MCF 10A (cell line): ENCODE data around the gene RXRA. TPM values are rescaled to one million over a fixed set of nuclear protein-coding genes. Genes with fewer than 3 reads are reported as not detected.

Experiments
- BruUV-seq: library from RNA; stranded (reverse); fragments of 400-500 nt; replicated peaks from 2 replicates; lab custom pipeline; 2021; lab: Mats Ljungman, UMichigan
- CTCF ChIA-PET: fragments of 300-600 bp; sonication (Branson Sonifier 250); formaldehyde crosslinking; extraction: SDS; loops from one replicate; lab custom pipeline; 2021; ENCODE audit warnings: antibody characterized with exemption, inconsistent platforms; lab: Yijun Ruan, JAX
- POLR2A ChIA-PET: fragments of 300-600, 350-650 bp; sonication (Branson Sonifier 250); formaldehyde crosslinking; extraction: SDS; loops from one replicate; lab custom pipeline; 2020; ENCODE audit warnings: antibody characterized with exemption, inconsistent platforms; lab: Yijun Ruan, JAX
- DNase-seq: peaks from one replicate; pipeline ENCODE4 v3.0.0-alpha.2; 2018; ENCODE audit not compliant: unreplicated experiment
- H3K27ac Mint-ChIP-seq: one replicate; pipeline ENCODE4 v1.8.0; 2022; ENCODE audit warnings: mild to moderate bottlenecking, low read depth, mixed read lengths; ENCODE audit not compliant: unreplicated experiment
- H3K27me3 Mint-ChIP-seq: one replicate; pipeline ENCODE4 v1.8.0; 2022; ENCODE audit warnings: mixed read lengths; ENCODE audit not compliant: insufficient read depth, unreplicated experiment
- H3K36me3 Mint-ChIP-seq: one replicate; pipeline ENCODE4 v1.8.0; 2022; ENCODE audit warnings: mild to moderate bottlenecking, moderate library complexity, mixed read lengths; ENCODE audit not compliant: insufficient read depth, unreplicated experiment
- H3K4me1 Mint-ChIP-seq: one replicate; pipeline ENCODE4 v1.8.0; 2022; ENCODE audit warnings: mixed read lengths; ENCODE audit not compliant: insufficient read depth, unreplicated experiment
- H3K4me3 Mint-ChIP-seq: one replicate; pipeline ENCODE4 v1.8.0; 2022; ENCODE audit warnings: mild to moderate bottlenecking, moderate library complexity, mixed read lengths; ENCODE audit not compliant: unreplicated experiment
- H3K9me3 Mint-ChIP-seq: one replicate; pipeline ENCODE4 v1.8.0; 2022; ENCODE audit warnings: mixed read lengths; ENCODE audit not compliant: unreplicated experiment
- intact Hi-C: fragments of 100-400 bp; cut with micrococcal nuclease; formaldehyde crosslinking; loops from 2 replicates; pipeline ENCODE4 v1.14.1; 2022
- total RNA-seq: library from RNA; stranded (reverse); gene quantifications from 2 replicates; pipeline ENCODE4 v1.2.3, GENCODE V29; 2022
- TF ChIP-seq, protein P1 (sequence below): fragments of 200-600 bp; IDR thresholded peaks from one replicate; pipeline ENCODE4 v1.8.0; 2022; ENCODE audit warnings: antibody characterized with exemption, mild to moderate bottlenecking; ENCODE audit not compliant: unreplicated experiment

Gene RXRA
- total RNA-seq, 1 experiment from 2014 or later = 65.5 TPM

DNA sequence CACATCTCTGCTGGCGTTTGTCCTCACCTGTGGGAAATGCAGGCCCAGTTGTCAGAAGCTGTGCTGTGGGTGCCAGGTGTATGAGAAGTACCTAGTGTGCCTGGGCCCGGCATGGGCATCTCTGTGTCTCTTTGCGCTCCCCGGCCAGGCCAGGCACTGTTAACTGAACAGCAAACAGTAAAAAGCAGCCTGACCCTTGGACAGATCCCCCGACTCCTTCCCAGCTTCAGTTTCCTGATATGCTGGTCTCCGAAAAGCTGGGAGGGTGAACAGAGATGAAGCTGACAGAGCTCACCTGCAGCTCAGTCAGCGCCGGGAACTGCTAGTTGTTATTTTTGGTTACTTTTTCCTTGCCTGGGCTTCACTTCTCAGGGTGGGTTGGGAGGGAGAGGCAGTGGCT is 28.9 kb downstream of the RXRA start:
- Mint-ChIP-seq H3K27me3 (no peaks in the 10 kb centered on the region), H3K9me3 (no peaks in the 10 kb centered on the region), H3K4me1 (peaks cover 42% of the 10 kb centered on the region), H3K4me3 (no peak overlapping the region), H3K36me3 (no peaks in the 10 kb centered on the region), H3K27ac (peak overlapping the region; percentile 95)
- BruUV-seq = no TSS peak
- ChIA-PET POLR2A (interaction anchor here (0.9 to 5.8 kb wide), 18 partner anchors 9 to 217 kb away, joined by 3 to 56 read pairs (median 7); partner anchors contain the start of gene RNU6ATAC), CTCF (interaction anchor here (0.7 to 2.4 kb wide), 8 partner anchors 10 to 184 kb away, joined by 3 to 20 read pairs (median 6); no protein-coding TSS in a partner anchor)
- TF ChIP-seq, protein P1, sequence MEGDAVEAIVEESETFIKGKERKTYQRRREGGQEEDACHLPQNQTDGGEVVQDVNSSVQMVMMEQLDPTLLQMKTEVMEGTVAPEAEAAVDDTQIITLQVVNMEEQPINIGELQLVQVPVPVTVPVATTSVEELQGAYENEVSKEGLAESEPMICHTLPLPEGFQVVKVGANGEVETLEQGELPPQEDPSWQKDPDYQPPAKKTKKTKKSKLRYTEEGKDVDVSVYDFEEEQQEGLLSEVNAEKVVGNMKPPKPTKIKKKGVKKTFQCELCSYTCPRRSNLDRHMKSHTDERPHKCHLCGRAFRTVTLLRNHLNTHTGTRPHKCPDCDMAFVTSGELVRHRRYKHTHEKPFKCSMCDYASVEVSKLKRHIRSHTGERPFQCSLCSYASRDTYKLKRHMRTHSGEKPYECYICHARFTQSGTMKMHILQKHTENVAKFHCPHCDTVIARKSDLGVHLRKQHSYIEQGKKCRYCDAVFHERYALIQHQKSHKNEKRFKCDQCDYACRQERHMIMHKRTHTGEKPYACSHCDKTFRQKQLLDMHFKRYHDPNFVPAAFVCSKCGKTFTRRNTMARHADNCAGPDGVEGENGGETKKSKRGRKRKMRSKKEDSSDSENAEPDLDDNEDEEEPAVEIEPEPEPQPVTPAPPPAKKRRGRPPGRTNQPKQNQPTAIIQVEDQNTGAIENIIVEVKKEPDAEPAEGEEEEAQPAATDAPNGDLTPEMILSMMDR = no peak
- DNase-seq = no peak
- intact Hi-C loops = loop anchor here (5.0 kb wide), 1 partner anchor 87 kb away; no protein-coding TSS in a partner anchor

DNA sequence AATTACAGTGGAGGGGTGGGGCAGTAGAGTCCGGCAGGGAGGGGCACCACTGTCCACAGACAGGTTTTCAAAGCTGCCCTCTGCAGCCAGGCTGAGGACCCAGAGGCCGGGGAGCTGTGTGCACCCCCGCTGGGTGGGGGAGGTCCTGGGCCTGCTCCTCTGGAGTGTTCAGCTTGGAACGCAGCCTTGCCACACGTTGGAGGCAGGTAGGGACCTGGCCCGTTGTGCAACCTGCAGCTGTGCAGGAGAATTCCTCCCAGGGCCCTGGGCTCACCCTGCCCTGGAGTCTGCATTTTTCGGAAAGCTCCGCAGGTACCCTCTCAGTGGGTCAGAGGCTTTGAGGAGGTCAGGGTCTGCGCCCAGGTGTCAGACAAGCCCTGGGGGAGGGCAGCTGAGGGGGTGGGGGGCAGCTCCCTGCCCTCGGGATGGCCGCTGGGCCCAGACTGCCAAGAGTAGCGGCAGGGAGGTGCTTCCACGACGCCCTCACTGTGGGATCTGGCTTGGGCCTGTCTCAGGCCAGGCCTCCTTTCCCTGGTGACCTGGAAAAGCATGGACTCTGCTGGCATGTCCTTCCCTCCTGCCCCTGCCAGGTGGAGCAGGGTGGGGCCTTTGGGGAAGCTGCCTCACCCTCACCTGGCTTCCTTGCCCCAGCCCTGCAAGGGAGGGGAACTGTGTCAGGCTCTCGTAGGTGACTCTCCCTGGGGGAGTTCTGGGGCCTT is 29.5 kb downstream of the RXRA start:
- CTCF ChIA-PET = interaction anchor here (0.5 to 2.4 kb wide), 8 partner anchors 9 to 221 kb away, joined by 3 to 20 read pairs (median 6); no protein-coding TSS in a partner anchor
- DNase-seq = peak; percentile 87
- Mint-ChIP-seq H3K36me3 (no peaks in the 10 kb centered on the region), H3K4me1 (peaks cover 42% of the 10 kb centered on the region), H3K27me3 (no peaks in the 10 kb centered on the region), H3K9me3 (no peaks in the 10 kb centered on the region), H3K4me3 (peak overlapping the region; percentile 48), H3K27ac (peak overlapping the region; percentile 95)
- TF ChIP-seq, protein P1 = no peak
- POLR2A ChIA-PET = interaction anchor here (0.5 to 5.8 kb wide), 23 partner anchors 9 to 1293 kb away, joined by 3 to 56 read pairs (median 5); partner anchors contain the start of gene RNU6ATAC
- BruUV-seq = no TSS peak
- intact Hi-C loops = loop anchor here (2.0 to 5.0 kb wide), 2 partner anchors 29 to 87 kb away; partner anchors contain the start of gene RXRA

DNA sequence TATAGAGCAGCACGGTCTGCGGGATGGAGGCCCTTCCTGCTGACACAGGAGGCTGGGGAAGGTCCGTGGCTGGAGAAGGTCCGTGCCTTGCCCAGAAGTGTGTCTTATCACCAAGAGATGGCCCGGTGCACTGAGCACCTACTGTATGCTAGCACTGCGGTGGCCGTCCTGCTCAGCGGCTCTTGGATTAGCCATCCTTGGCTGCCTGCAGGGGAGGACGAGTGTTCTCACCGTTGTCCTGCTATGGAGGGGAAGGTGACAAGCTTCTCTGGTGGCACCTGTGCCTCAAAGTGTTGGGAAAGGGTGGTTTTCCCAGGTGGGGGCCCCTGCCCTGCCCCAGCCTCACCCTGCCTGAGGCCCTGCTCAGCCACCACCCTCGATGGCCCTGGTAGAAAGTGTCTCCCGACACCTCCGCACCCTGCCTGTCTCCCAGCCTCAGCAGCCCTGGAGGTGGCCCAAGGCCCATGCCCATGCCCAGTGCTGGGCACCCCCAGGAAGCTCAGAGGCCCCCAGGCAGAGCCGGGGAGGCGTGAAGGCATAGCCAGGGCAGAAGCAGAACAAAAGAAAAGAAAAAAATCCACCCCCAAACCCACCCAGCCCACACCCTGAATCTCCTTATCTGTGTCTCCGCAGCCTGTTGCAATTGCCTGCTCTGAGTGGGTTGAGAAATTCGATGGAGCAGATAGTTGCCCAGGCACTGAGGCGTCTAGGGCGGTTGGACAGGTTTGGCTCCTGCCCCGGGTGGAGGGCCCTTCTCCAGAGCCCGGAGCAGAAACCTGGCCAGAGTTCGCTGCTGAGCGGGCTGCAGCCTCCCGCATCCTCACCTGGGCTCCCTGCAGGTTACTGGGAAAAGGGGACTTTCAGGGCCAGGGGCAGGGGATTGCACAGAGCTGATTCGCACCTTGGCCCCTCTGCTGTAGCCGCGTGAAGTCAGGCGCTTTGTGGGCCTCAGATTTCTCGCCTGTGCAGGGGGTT is 30.5 kb downstream of the RXRA start:
- ChIA-PET CTCF (interaction anchor here (1.1 to 2.4 kb wide), 5 partner anchors 8 to 186 kb away, joined by 3 to 20 read pairs (median 8); no protein-coding TSS in a partner anchor), POLR2A (interaction anchor here (0.5 to 5.8 kb wide), 19 partner anchors 8 to 1554 kb away, joined by 3 to 56 read pairs (median 7); partner anchors contain the start of gene RNU6ATAC)
- Mint-ChIP-seq H3K27me3 (no peaks in the 10 kb centered on the region), H3K4me1 (peaks cover 42% of the 10 kb centered on the region), H3K9me3 (no peaks in the 10 kb centered on the region), H3K27ac (peak overlapping the region; percentile 95), H3K4me3 (peak overlapping the region; percentile 48), H3K36me3 (no peaks in the 10 kb centered on the region)
- intact Hi-C loops = loop anchor here (2.0 to 5.0 kb wide), 2 partner anchors 30 to 86 kb away; partner anchors contain the start of gene RXRA
- DNase-seq = peak; percentile 69
- BruUV-seq = no TSS peak
- TF ChIP-seq, protein P1 = no peak
